Measurements from ENCODE around the gene ZSCAN10.
"Not testable (repeated sequence)": the region's sequence is repeated elsewhere in the genome, so short reads cannot be mapped to it uniquely, and the experiment has no call there.

The ZSCAN10 gene

DNA sequence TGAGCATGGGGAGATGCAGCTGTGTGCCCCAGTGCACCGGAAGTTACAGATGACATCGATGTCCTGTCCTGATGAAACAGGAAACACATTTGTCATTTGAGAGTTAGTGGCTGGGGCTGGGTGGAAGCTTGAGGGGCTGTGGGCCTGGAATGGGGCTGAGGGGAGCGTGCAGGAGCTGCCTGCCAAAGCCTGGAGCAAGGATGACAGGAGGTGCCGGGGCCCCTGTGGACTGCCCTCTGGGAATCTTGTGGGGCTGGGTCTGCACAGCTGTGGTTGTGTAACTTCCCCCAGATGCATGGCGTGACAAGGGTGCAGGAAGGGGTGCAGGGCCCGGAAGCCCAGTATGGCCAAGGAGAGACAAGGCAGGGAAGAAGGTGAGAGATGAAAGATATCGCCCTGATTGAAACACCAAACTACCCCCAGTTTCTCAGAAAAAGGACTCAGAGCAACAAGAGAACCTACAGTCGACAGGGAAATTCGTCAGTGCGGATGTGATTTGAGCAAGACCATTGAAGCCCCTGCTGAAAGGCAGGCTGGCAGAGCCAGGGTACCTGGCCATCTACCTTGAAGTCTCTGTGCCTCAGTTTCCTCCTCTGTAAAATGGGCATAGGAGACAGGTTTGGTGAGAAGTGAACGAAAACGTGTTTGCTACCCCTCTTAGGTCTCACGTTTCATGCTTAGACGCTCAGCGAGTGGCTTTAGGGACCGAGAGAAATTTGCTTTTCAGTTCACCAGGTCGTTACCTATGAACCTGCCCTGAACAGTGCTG lies 43.9 kb downstream of the ZSCAN10 start:
- Histone ChIP-seq H3K4me3 (ENCODE audit: low read length) (no peak overlapping the region), H2AFZ (ENCODE audit: low read length) (no peak overlapping the region), H3K9ac (ENCODE audit: low read length) (no peak overlapping the region), H3K36me3 (replicated peaks; ENCODE audit: insufficient read depth, low read length) (no peaks in the 10 kb centered on the region), H4K20me1 (ENCODE audit: insufficient read depth, low read length) (no peaks in the 10 kb centered on the region), H3F3A (ENCODE audit: insufficient read depth, low read length) (no peaks in the 10 kb centered on the region), H3K27me3 (replicated peaks; ENCODE audit: insufficient read depth, low read length) (peaks cover 55% of the 10 kb centered on the region), H3K4me1 (ENCODE audit: low read length) (peaks cover 3% of the 10 kb centered on the region; the same call in 1 of the 2 replicates), H3K27ac (ENCODE audit: low read length) (no peak overlapping the region), H3K9me2 (replicated peaks; ENCODE audit: insufficient read depth, low read length) (no peaks in the 10 kb centered on the region), H3K79me2 (ENCODE audit: low read length) (no peaks in the 10 kb centered on the region), H3K4me2 (ENCODE audit: low read depth, low read length) (no peak overlapping the region), H3K9me3 (replicated peaks; ENCODE audit: insufficient read depth, low read length) (no peaks in the 10 kb centered on the region)
- TF ChIP-seq EZH2phosphoT487 (IDR thresholded peaks at IDR 0.05; ENCODE audit: low read length): no peak
- no peak for TF ChIP-seq EZH2 (optimal IDR thresholded peaks at IDR 0.05; ENCODE audit: low read depth, low read length)
- no peak for TF ChIP-seq CTCF (IDR thresholded peaks at IDR 0.05; ENCODE audit: low read length)
- DNase-seq: no peak

DNA sequence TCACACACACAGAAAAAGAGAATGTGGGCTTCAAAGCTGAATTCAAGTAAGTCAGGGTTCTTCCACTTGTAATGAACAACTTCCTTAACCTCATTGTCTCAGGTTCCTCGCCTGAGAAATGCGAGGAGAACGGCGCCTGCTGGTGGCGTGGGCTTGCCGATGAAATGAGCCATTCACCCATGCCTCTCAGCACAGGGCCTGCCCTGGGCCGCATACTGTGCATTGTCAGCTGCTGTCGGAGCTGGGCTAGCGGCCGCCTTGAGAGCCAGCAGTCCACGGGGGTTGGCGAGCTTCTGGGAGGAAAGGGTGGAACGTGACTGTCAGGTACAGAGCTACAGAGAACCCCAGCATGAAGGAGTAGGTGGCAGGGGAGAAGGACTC lies 45.8 kb downstream of the ZSCAN10 start:
- H3K9ac ChIP-seq (ENCODE audit: low read length); H3K9me3 ChIP-seq (replicated peaks; ENCODE audit: insufficient read depth, low read length); H2AFZ ChIP-seq (ENCODE audit: low read length); H3K79me2 ChIP-seq (ENCODE audit: low read length); H3K36me3 ChIP-seq (replicated peaks; ENCODE audit: insufficient read depth, low read length); H3K4me1 ChIP-seq (ENCODE audit: low read length); H3F3A ChIP-seq (ENCODE audit: insufficient read depth, low read length); H3K9me2 ChIP-seq (replicated peaks; ENCODE audit: insufficient read depth, low read length); H3K4me2 ChIP-seq (ENCODE audit: low read depth, low read length); H4K20me1 ChIP-seq (ENCODE audit: insufficient read depth, low read length); H3K27ac ChIP-seq (ENCODE audit: low read length); DNase-seq; H3K4me3 ChIP-seq (ENCODE audit: low read length): not testable (repeated sequence)
- peaks cover 68% of the 10 kb centered on the region for H3K27me3 ChIP-seq (replicated peaks; ENCODE audit: insufficient read depth, low read length)

GRCh38 chr16:3052571-3053329 lies 46.3 kb downstream of the ZSCAN10 start:
- H3K27ac ChIP-seq (ENCODE audit: low read length); H3F3A ChIP-seq (ENCODE audit: insufficient read depth, low read length); H4K20me1 ChIP-seq (ENCODE audit: insufficient read depth, low read length); H3K9me2 ChIP-seq (replicated peaks; ENCODE audit: insufficient read depth, low read length); H3K4me1 ChIP-seq (ENCODE audit: low read length); H3K4me3 ChIP-seq (ENCODE audit: low read length); H3K9me3 ChIP-seq (replicated peaks; ENCODE audit: insufficient read depth, low read length); H3K4me2 ChIP-seq (ENCODE audit: low read depth, low read length); H2AFZ ChIP-seq (ENCODE audit: low read length); DNase-seq; H3K79me2 ChIP-seq (ENCODE audit: low read length); H3K36me3 ChIP-seq (replicated peaks; ENCODE audit: insufficient read depth, low read length); H3K9ac ChIP-seq (ENCODE audit: low read length): not testable (repeated sequence)
- peaks cover 68% of the 10 kb centered on the region for H3K27me3 ChIP-seq (replicated peaks; ENCODE audit: insufficient read depth, low read length)

DNA sequence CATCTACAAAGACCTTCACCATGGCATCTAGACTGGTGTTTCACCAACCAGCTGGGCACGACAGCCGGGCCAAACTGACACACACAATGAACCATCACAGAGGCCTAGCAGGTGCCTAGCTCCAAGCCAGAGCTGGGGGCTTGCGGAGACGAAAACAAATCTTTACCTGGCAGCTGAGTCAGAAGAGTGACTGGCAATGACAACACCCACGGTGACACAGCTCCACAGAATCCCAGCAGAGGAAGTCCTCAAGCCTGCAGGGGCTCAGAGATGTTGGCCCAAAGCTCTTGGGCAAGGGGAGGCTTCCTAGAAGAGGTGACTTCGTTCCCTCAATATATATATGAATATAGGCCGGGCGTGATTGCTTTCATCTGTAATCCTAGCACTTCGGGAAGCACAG lies 47.6 kb downstream of the ZSCAN10 start:
- H3K9me2 ChIP-seq (replicated peaks; ENCODE audit: insufficient read depth, low read length): no peaks in the 10 kb centered on the region
- no peak overlapping the region for H3K9ac ChIP-seq (ENCODE audit: low read length)
- H3K9me3 ChIP-seq (replicated peaks; ENCODE audit: insufficient read depth, low read length): no peaks in the 10 kb centered on the region
- no peak overlapping the region for H2AFZ ChIP-seq (ENCODE audit: low read length)
- H3K4me2 ChIP-seq (ENCODE audit: low read depth, low read length): no peak overlapping the region
- peaks cover 69% of the 10 kb centered on the region for H3K27me3 ChIP-seq (replicated peaks; ENCODE audit: insufficient read depth, low read length)
- H3K36me3 ChIP-seq (replicated peaks; ENCODE audit: insufficient read depth, low read length): no peaks in the 10 kb centered on the region
- no peaks in the 10 kb centered on the region for H4K20me1 ChIP-seq (ENCODE audit: insufficient read depth, low read length)
- H3K4me1 ChIP-seq (ENCODE audit: low read length): no peaks in the 10 kb centered on the region
- no peak for DNase-seq
- no peak for TF ChIP-seq EZH2 (optimal IDR thresholded peaks at IDR 0.05; ENCODE audit: low read depth, low read length)
- no peak overlapping the region for H3K27ac ChIP-seq (ENCODE audit: low read length)
- H3K79me2 ChIP-seq (ENCODE audit: low read length): no peaks in the 10 kb centered on the region
- H3K4me3 ChIP-seq (ENCODE audit: low read length): no peak overlapping the region
- no peaks in the 10 kb centered on the region for H3F3A ChIP-seq (ENCODE audit: insufficient read depth, low read length)

Data from MM.1S (cell line).